GM12891 (cell line): ENCODE results near the gene CYTH1.

ENCODE experiments used
- DNase-seq: peaks from one replicate; pipeline ENCODE4 v3.0.0; 2011; ENCODE audit warnings: low spot score; ENCODE audit not compliant: insufficient read length
- FAIRE-seq: peaks from 2 replicates; lab custom pipeline; 2011; peaks lifted over from hg19 to GRCh38; lab: Jason Lieb, UNC
- PAX5 ChIP-seq: IDR thresholded peaks from 2 replicates; pipeline ENCODE4 v1.6.1; 2011; ENCODE audit warnings: low read length, moderate library complexity, mild to moderate bottlenecking; ENCODE audit not compliant: insufficient read depth, severe bottlenecking
- POLR2A ChIP-seq: IDR thresholded peaks from 2 replicates; pipeline ENCODE4 v1.6.1; 2011; ENCODE audit warnings: low read depth, low read length, control low read depth
- POLR2AphosphoS5 ChIP-seq: IDR thresholded peaks from 2 replicates; pipeline ENCODE4 v1.6.1; 2011; ENCODE audit warnings: low read depth, low read length, control low read depth
- POU2F2 ChIP-seq: IDR thresholded peaks from 2 replicates; pipeline ENCODE4 v1.6.1; 2011; ENCODE audit warnings: low read depth, mild to moderate bottlenecking, control low read depth, low read length, moderate library complexity
- SPI1 ChIP-seq: IDR thresholded peaks from 2 replicates; pipeline ENCODE4 v1.6.1; 2011; ENCODE audit warnings: low read depth, low read length, control low read depth
- TAF1 ChIP-seq: IDR thresholded peaks from 2 replicates; pipeline ENCODE4 v1.6.1; 2011; ENCODE audit warnings: low read depth, low read length, control low read depth

The CYTH1 gene

DNA sequence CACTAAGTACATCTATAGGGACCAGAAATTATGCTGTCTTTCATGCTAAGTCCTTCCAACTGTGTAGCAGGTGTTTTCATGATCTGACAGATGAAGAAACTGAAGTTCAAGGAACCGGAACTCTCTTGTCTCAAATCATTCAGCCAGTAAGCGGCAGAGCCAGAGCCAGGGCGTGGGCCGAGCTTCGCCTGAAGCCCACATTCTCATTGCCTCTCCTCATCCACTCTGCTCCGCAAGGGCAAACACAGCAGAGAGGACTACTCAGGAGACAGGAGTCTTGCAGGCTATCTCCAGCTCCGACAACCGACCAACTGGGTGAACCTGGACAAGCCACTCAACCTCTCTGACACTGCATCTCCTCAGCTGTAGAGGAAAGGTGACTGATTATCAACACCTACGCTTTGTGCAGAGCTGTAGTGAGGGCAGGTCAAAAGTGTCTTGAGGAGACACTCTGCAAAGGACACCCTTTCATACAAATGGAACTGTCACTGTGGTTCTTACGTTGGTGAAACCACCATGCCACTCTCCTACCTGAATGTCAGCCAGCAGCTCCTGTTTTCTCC lies 72.9 kb downstream of the CYTH1 start:
- TF ChIP-seq TAF1 (peak; percentile 91), POLR2A (peak; percentile 97), POU2F2 (peak; percentile 78), POLR2AphosphoS5 (peak; percentile 95), PAX5 (peak; percentile 97), SPI1 (peak; percentile 45; the same call in 1 of the 2 replicates)
- DNase-seq (no peak), FAIRE-seq (peak; percentile 80)

DNA sequence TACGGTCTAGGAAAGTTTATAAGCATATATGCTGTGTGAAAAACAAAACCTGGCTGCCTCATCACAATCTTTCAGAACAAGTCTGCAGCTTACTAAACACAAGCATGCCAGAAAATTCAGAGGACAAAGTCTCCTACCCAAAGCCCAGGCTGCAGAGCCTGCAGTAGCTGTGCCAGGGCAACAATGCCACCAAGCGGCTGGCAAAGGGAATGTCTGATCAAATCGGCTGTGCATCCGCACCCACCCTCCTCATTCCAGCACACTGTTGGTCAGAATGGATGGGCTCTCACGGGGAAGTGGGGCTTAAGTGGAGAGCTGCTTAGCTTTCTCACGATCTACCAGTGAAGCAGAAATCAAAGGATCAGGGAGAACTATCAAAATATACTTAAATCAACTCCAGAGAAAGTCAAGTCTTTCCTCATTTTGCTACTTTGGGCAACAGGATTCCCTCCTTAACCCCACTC lies 73.5 kb downstream of the CYTH1 start:
- FAIRE-seq (peak; percentile 80), DNase-seq (no peak)
- TF ChIP-seq POLR2A (no peak), POLR2AphosphoS5 (peak; percentile 83), POU2F2 (peak; percentile 74), PAX5 (peak; percentile 35), SPI1 (no peak)

DNA sequence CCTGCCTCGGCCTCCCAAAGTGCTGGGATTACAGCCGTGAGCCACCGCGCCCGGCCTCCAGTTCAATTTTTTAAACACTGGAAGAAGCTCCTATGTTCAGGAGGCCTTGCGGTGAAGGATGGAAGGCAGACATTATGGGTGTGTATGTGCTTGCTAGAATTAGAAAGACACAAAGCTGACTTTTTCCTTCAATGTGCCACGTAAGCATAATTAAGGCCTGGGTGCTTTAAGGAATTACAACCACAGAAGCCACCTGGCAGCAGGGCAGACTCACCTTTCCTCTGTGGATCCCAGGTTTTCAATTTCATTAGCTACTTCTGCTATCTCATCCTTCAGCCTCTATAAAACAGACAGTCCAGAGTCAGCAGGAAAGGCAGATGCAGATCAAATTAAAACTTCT lies 74.2 kb downstream of the CYTH1 start:
- no peak for DNase-seq
- TF ChIP-seq SPI1 (no peak), POLR2AphosphoS5 (no peak), POLR2A (no peak), TAF1 (no peak), PAX5 (no peak), POU2F2 (no peak)
- no peak for FAIRE-seq

DNA sequence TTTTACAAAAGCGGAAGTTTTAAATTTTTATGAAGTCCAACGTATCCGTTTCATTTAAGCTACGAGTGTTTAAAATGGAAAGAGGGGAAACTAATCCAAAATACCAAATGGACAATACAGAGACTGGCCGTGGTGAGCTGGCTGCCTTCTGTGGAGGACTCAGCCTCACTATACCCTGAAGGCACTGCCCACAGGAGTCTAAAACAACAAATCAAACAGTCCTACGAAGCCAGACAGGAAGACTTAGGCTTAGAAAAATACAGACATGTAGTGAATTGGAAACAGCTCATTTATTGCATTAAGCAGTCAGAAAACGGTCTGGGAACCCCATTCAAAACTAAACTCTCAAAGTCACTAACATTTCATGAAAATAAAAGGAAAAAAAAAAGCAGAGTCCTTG lies 75.1 kb downstream of the CYTH1 start:
- DNase-seq (no peak), FAIRE-seq (no peak)
- no peak for TF ChIP-seq POLR2A
- TF ChIP-seq PAX5 = no peak
- no peak for TF ChIP-seq TAF1
- no peak for TF ChIP-seq POLR2AphosphoS5
- TF ChIP-seq SPI1 = no peak
- TF ChIP-seq POU2F2 = no peak

DNA sequence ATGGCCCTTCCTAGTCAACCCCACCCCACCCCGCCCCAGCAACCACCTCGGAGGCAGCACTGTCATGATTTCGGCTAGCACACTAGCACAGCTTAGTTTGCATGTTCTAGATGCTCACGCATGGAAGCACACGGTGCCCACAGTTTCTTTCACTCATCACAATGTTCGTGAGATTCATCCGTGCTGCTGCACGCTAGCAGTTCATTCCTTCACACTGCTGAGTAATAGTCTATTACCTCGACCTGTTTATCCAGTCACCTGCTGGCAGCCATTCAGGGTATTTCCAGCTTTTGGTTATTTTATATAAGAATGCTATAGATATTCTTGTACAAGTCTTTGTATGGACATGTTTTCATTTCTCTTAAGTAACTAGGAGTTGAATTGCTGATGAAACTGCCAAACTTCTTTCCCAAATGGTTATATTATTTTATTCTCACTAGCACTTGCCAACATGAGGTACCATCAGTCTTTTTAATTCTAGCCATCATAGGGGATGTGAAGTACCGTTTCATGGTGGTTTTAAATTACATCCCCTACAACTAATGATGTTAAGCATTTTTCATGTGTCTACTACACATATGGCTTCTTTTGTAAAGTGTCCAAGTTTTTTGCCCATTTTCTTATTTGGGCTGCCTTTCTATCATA lies 75.7 kb downstream of the CYTH1 start:
- TF ChIP-seq SPI1 (no peak), PAX5 (peak; percentile 98), POU2F2 (peak; percentile 93), TAF1 (0 out of 2 replicates have a peak, but pooled peaks have one; percentile 31), POLR2AphosphoS5 (peak; percentile 79), POLR2A (peak; percentile 87)
- DNase-seq (no peak), FAIRE-seq (peak; percentile 96)

DNA sequence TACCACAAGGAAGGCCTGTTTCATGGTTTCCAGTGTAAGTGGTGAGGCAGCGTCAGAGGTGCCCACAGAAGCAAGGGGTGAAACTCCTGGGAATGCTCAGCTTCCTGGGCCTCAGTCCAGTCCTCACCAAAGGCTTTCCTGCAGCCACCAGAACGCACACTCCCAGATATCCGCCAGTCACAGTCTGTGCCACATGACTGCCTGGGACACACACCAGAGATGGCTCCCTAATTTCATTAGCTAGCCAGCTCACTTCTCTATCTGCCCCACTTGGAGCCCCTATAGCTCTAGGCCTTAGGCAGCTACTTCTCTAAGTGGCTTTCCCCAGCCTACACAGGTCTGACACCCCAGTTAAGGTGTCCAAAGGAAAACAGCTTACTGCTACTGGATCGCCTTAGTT lies 77.0 kb downstream of the CYTH1 start:
- TF ChIP-seq SPI1 = no peak
- 0 out of 2 replicates have a peak, but pooled peaks have one; percentile 28 for TF ChIP-seq POLR2A
- FAIRE-seq = no peak

DNA sequence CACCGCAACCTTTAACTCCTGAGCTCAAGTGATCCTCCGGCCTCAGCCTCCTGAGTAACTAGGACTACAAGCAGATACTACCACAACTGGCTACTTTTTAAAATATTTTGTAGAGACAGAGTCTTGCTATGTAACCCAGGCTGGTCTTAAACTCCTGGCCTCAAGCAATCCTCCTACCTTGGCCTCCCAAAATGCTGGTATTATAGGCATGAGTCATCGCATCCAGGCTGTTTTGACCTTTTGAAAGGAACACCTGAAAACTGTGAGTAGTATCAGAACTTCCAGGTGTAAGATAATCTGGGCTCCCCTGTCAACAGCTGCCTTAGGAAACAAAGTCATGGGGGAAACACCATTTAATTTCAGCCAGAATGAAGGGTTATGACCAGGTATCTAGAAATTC lies 77.5 kb downstream of the CYTH1 start:
- TF ChIP-seq POU2F2 (no peak), POLR2A (peak; percentile 45; the same call in 1 of the 2 replicates)
- no peak for FAIRE-seq
- DNase-seq = no peak

More for the DNA sequence above, 77.0 kb downstream of the CYTH1 start:
- no peak for DNase-seq

DNA sequence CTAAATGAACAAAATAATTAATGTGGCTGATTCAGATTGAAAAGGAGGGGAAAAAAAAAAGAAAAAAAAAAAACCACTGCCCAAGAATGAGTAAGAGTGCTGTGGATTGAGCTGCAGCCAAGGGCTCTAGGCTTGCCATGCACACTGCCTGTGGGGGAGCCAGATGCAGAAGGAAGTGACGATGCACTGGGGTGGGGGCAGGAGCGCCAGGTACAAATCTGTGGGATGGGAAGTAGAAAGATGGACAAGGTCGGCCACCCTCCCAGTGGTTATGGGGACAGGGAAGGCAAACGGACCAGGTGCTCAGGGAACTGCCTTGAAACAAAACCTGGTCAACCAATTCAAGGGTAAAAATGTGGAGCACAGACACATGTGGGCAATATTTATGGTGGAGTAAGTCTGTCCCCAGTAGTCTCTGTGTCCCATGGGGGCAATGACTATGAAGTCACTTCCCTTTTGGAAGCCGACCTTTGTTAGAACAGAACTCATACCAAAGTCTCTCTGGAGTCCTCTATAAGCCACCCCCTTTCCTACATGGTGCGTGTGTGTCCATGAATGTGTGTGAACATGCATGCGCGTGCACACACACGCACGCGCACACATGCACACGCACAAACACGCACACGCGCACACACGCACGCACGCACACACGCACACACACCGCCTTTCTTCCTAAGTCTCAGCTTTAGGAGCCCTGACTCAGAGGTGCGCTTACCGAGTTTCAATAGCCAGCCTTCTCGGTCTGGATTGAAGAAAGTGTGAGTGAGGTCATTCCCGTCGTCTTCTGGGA lies 84.3 kb downstream of the CYTH1 start:
- FAIRE-seq = peak; percentile 89
- TF ChIP-seq TAF1 (no peak), POLR2AphosphoS5 (peak; percentile 62; the same call in 1 of the 2 replicates), POU2F2 (no peak), POLR2A (peak; percentile 27; the same call in 1 of the 2 replicates), SPI1 (peak; percentile 35)

DNA sequence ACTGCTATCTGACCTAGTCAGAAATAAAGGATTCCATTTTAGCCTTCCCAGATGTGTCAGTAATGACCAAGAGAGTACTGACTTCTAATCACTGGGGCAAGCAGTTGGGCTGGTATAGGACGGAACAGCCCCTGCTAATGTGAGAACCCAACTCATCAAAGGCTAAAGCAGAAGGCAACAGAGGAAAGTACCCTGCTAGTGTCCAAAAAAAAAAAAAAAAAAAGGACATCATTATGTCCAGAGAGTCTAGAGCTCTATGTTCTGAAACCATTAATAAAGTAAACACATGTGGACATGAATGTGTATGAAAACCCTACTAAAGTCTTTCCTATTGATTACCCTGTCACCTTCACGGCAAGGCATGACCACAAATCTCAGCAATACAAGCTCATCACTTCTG lies 85.0 kb downstream of the CYTH1 start:
- FAIRE-seq (peak; percentile 31), DNase-seq (no peak)
- TF ChIP-seq PAX5 (no peak), SPI1 (no peak), POLR2AphosphoS5 (no peak), POU2F2 (no peak), POLR2A (no peak; the same call in 1 of the 2 replicates), TAF1 (no peak)

More for the DNA sequence above, 84.3 kb downstream of the CYTH1 start:
- DNase-seq = no peak
